Left lung (tissue), 10 donors: ENCODE data around the gene CSTB. TPM values are rescaled to one million over a fixed set of nuclear protein-coding genes. Genes with fewer than 3 reads are reported as not detected.

Source experiments
- ATAC-seq: fragments of 200-7000 bp; cut with Tn5 transposase; one replicate; pipeline ENCODE4 v1.9.1; 2020; ENCODE audit warnings: moderate library complexity
- DNase-seq, 4 donors: peaks; one replicate each; pipeline ENCODE4 v3.0.0-alpha.2; 2013 to 2020
- H3K27ac ChIP-seq, 2 donors: fragments of 200-600 bp; sonication (generic) in 1 of 2; one replicate each; pipeline versions ENCODE4 v1.5.0 to v1.8.0; 2020 to 2021
- H3K27me3 ChIP-seq, 2 donors: fragments of 200-600 bp; sonication (generic) in 1 of 2; one replicate each; pipeline versions ENCODE4 v1.5.0 to v1.8.0; 2020 to 2021
- H3K36me3 ChIP-seq, 2 donors: fragments of 200-600 bp; sonication (generic) in 1 of 2; one replicate each; pipeline versions ENCODE4 v1.5.0 to v1.8.0; 2020 to 2021
- H3K4me1 ChIP-seq, 2 donors: fragments of 200-600 bp; one replicate each; pipeline ENCODE4 v1.8.0; 2021
- H3K4me3 ChIP-seq, 2 donors: fragments of 200-600 bp; sonication (generic) in 1 of 2; one replicate each; pipeline versions ENCODE4 v1.5.0 to v1.8.0; 2020 to 2021; ENCODE audit warnings: mild to moderate bottlenecking in 1 of 2
- H3K9me3 ChIP-seq, 2 donors: fragments of 200-600 bp; sonication (generic) in 1 of 2; one replicate each; pipeline versions ENCODE4 v1.5.0 to v1.8.0; 2020 to 2021
- CTCF ChIP-seq, 2 donors: fragments of 200-600 bp; sonication (generic) in 1 of 2; IDR thresholded peaks; one replicate each; pipeline versions ENCODE4 v1.5.0 to v1.8.0; 2021; ENCODE audit warnings: antibody characterized with exemption in 2 of 2
- intact Hi-C, 2 donors: fragments of 100-400 bp; cut with DNase I; formaldehyde crosslinking; loops; one replicate each; pipeline versions ENCODE4 v1.11.2 to v1.14.2; 2022
- polyA plus RNA-seq, 6 donors: library from polyadenylated mRNA; unstranded; fragments of 120-200 nt; gene quantifications; one replicate each; pipeline ENCODE4 v1.2.1, GENCODE V29; 2013; ENCODE audit not compliant: insufficient read length in 6 of 6
- total RNA-seq, 2 donors: library from RNA; stranded (reverse); fragmentation: NEBNext Ultra II Directional; extraction: Animal tissue kit (Norgen Biotek cat#: 25700); gene quantifications; one replicate each; pipeline ENCODE4 v1.2.1, GENCODE V29; 2021
- donor health status: DM: no; HTN: yes; CAD: no.
- donor health status: DM: no; HTN: no; CAD: no.

The CSTB gene
- total and polyA plus RNA-seq, 8 donors: 36.5 to 133 (median 37.8) TPM

- peak in 1 of 4 donors; percentile 32 for DNase-seq
- Histone ChIP-seq H3K36me3 (peaks cover 0 to 82% of the 10 kb centered on the region in 2 donors), H3K4me1 (peaks cover 2 to 20% of the 10 kb centered on the region in 2 donors)
Observed at GRCh38 chr21:43739621-43740435, 36.3 kb downstream of the CSTB start.

GRCh38 chr21:43737158-43737950, 38.8 kb downstream of the CSTB start:
- Histone ChIP-seq H3K4me1 (peaks cover 23 to 45% of the 10 kb centered on the region in 2 donors), H3K4me3 (no peak overlapping the region), H3K36me3 (peaks cover 0 to 67% of the 10 kb centered on the region in 2 donors), H3K27me3 (no peaks in the 10 kb centered on the region), H3K27ac (no peak overlapping the region), H3K9me3 (no peaks in the 10 kb centered on the region)
- DNase-seq: no peak
- no peak for TF ChIP-seq CTCF (IDR thresholded peaks at IDR 0.05)
- ATAC-seq: no peak
- intact Hi-C loops: no loop called here

More at GRCh38 chr21:43739621-43740435, 36.3 kb downstream of the CSTB start:
- peak; percentile 12 for ATAC-seq
- intact Hi-C loops: no loop called here
- TF ChIP-seq CTCF (IDR thresholded peaks at IDR 0.05): no peak
- Histone ChIP-seq H3K27me3 (no peaks in the 10 kb centered on the region), H3K4me3 (no peak overlapping the region), H3K27ac (peak overlapping the region in 1 of 2 donors; percentile 46), H3K9me3 (no peaks in the 10 kb centered on the region)

- no peaks in the 10 kb centered on the region for H3K9me3 ChIP-seq
- ATAC-seq (no peak), DNase-seq (no peak)
- no peak for TF ChIP-seq CTCF (IDR thresholded peaks at IDR 0.05)
- H3K4me1 ChIP-seq: peaks cover 23 to 55% of the 10 kb centered on the region in 2 donors
- H3K27me3 ChIP-seq: no peaks in the 10 kb centered on the region
- intact Hi-C loops: no loop called here
- H3K36me3 ChIP-seq: peaks cover 0 to 63% of the 10 kb centered on the region in 2 donors
- H3K27ac ChIP-seq: no peak overlapping the region
- H3K4me3 ChIP-seq: no peak overlapping the region
Observed at GRCh38 chr21:43736224-43736883, 39.8 kb downstream of the CSTB start.

- H3K36me3 ChIP-seq: peaks cover 0 to 63% of the 10 kb centered on the region in 2 donors
- peaks cover 23 to 63% of the 10 kb centered on the region in 2 donors for H3K4me1 ChIP-seq
- intact Hi-C loops: no loop called here
- TF ChIP-seq CTCF (IDR thresholded peaks at IDR 0.05): no peak
- H3K27ac ChIP-seq: peak overlapping the region in 1 of 2 donors; percentile 56
- no peak overlapping the region for H3K4me3 ChIP-seq
- ATAC-seq: no peak
- DNase-seq: peak in 1 of 4 donors; percentile 30
- H3K27me3 ChIP-seq: no peaks in the 10 kb centered on the region
- H3K9me3 ChIP-seq: no peaks in the 10 kb centered on the region
Observed at GRCh38 chr21:43735236-43736091, 40.6 kb downstream of the CSTB start.
